Measurements from ENCODE around the gene HLCS.

- no peak for TF ChIP-seq CTCF (IDR thresholded peaks at IDR 0.05)
- no peak for TF ChIP-seq POLR2AphosphoS5 (IDR thresholded peaks at IDR 0.05)
- TF ChIP-seq POLR2A (IDR thresholded peaks at IDR 0.05) = no peak
These were observed 237.9 kb downstream of the HLCS start for GRCh38 chr21:36728371-36729111.

Data from prostate gland (tissue), 2 donors.